Inflammatory macrophage (primary cell): Measurements from ENCODE around the gene EIF5B.

Experiments
- DNase-seq, 2 donors: peaks; one replicate each; pipeline ENCODE4 v3.0.0-alpha.2; 2020 to 2022

Gene EIF5B

DNA sequence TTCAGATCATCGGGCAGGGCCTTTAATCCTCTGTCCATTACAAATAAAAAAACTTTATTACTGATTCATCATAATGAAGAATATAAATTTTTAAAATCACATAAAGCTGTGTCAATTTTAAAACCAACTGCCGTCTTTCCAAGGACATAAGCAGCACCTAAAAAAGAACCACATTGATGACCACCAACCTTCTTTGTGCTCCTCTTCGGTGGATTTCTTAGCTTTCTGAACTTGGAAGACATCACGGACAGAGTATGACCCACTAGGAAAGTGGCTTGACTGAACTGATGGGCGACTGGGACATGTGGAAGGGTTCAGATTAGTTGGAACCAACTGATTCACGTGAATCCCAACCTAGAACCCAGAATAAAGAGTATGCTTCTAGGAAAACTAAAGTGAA lies 68.9 kb downstream of the EIF5B start:
- DNase-seq: no peak

GRCh38 chr2:99410276-99410675 lies 73.1 kb downstream of the EIF5B start:
- DNase-seq: no peak

- DNase-seq: peak in 1 of 2 donors; percentile 4
These were observed 77.4 kb downstream of the EIF5B start for GRCh38 chr2:99414566-99414965.

GRCh38 chr2:99417396-99417795 lies 80.2 kb downstream of the EIF5B start:
- no peak for DNase-seq

DNA sequence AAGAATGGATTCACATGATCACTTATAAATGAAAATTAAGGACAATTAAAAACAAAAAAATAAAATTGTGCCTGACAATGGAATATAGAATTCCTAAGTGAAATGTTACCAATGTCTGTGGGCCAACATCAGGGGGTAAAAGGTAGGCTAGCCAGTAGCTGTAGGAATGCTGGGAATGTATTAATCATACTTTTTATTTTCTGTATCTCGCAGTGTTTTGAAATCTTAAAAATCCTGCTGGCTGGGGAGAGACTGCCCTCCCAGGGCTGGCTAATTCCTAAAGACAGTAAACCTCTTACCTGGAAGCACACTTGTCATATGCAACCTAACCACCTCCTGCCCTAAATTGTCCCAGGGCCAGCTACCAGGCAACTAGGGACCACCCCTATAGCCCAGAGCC lies 82.8 kb downstream of the EIF5B start:
- DNase-seq: no peak

DNA sequence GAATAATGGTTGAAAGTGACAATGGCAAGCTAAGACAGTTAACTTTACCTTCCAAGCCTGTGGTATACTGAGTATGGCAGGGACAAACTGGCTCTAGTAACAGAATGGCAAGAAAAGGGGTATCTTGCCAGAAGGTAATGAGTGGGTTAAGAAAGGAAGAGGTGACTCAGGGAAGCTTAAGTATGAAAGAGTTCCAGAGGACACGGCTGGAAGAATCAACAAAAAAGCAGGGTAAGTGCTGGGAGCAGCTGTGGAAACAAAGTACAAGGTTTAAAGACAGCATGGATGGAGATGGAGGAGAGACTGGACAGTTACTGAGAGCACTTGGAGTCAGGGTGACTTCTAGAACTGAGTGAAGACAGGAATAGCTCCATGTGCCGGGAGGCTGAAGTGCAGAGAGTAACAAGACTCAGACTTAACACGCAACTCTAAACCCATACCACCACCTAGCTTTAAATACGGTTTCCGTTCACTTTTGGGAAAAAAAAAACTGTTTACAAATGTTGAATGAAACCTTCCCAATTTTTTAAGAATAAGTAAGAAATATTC lies 83.6 kb downstream of the EIF5B start:
- no peak for DNase-seq

GRCh38 chr2:99421469-99421868 lies 84.3 kb downstream of the EIF5B start:
- no peak for DNase-seq

GRCh38 chr2:99422599-99422998 lies 85.4 kb downstream of the EIF5B start:
- peak; percentile 10 to 28 for DNase-seq

GRCh38 chr2:99424371-99424770 lies 87.2 kb downstream of the EIF5B start:
- no peak for DNase-seq

- no peak for DNase-seq
These were observed 87.8 kb downstream of the EIF5B start for GRCh38 chr2:99425022-99425421.

DNA sequence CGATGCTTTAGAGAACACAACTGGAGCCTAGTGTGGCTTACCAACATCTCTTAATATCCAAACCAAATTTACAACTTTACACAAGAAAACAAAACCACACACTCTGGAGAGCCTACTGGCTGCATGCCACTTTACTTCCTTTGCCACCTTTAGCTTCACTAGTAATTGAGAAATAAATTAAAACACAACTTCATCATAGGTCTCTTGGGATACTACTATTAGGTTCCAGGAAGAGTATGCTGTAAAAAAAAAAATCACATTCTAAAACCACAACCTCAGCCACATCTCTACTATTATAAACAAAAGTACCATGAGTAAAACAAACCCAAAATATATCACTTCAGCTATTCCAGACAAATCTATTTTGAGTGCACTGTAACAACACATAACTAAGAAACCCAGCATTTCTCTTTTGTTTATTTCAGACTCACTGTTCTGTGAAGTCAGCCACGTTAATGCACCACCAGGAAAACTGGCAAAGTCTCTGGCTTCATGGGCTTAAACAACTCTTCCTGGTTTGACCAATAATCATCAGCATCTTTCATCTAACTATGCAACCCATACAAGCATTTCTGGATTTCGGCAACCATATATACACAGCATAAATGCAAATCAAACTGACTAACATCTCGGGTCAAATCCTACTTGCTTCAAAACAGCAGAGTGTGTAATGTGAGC lies 93.6 kb downstream of the EIF5B start:
- no peak for DNase-seq

- no peak for DNase-seq
These were observed 94.5 kb downstream of the EIF5B start for GRCh38 chr2:99431587-99432275.

DNA sequence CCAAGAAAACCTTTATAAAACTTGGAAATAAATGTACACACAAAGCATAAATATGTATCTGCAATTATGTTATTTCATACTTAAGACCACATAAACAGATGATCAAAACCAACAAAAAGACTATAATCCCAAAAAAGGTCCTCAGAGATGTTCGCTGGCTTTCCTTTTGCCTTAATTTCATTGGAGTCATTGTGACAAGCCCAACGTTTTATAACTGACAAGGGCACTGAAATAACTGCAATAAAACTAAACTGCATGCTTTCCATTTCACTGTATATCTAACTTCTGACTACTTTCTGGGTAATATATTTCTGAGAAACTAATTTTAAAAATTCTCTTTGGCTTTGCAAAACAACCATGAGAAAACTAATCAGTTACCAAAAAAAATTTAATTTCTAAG lies 96.2 kb downstream of the EIF5B start:
- DNase-seq: no peak

DNA sequence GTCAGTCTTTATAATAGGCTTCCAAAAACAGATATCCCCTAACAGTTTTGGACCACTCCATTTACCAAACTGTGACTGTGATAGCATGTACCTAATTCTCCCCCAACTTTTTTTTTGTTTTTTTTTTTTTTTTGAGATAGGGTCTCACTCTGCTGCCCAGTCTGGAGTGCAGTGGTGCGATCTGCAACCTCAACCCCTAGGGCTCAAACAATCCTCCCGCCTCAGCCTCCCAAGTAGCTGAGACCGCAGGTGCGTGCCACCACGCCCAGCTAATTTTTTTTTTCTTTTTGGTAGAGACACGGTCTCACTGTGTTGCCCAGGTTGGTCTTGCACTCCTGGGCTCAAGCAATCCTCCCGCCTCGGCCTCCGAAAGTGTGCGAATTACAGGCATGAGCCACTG lies 99.7 kb downstream of the EIF5B start:
- DNase-seq: no peak

DNA sequence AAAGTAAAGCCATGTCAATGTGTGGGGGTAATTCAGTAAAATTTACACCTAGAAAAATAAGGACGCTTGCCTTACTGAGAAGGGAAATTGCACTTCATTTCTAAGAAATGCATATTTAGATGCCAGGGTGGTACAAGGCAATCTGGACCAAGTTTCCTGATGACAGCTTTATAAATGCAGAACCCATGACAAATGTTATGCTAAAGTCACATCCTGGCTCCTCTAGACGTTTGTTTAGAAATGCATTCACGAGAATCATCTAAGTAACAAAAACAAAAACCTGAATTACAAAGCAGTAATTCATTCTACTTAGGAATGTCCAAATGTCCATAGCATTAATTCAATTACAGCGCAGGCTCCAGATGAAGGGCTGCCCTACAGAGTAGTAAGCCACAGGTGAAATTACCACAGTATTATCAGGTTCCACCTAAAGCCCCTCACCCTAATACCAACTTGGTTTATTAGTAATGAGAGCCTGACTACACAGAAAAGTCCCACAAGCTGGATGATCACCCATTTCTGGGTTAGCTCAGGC lies 102.8 kb downstream of the EIF5B start:
- DNase-seq: no peak

DNA sequence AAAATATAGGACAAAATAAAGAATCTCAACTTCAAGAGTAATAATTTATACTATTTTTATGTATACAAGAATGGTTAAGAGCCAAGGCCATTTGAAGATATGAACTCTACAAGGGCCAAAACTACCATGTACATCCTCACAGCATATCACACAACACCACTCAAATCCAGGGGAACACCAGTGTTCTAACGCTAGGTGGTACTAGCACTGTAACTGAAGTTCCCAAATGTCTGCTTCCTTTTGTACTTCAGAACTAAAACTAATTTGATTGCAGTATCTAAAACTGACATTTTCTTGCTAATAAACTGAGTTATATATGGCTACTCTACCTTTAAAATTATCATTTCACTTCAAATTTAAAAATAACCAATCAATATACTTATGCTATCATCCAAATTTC lies 105.6 kb downstream of the EIF5B start:
- DNase-seq: peak; percentile 8 to 17

DNA sequence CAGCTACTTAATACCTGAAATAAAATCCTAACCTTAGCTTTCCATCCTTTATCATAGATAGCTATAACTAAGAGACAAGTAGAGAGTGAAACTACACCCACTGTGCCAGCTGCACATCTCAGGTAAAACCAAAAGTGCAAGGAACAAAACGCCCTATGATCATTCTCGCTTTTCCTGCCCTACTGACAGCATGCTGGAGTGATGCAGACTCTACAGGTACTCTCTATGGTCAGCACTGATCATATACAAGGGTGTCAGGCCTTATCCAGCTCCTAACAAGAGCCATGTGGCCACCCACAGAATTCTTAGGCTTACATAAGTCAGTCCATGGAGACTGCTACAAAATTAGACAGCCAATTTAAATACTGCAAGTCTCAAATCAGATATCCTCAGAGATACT lies 107.0 kb downstream of the EIF5B start:
- DNase-seq: no peak

GRCh38 chr2:99445065-99445464 lies 107.9 kb downstream of the EIF5B start:
- DNase-seq: no peak

DNA sequence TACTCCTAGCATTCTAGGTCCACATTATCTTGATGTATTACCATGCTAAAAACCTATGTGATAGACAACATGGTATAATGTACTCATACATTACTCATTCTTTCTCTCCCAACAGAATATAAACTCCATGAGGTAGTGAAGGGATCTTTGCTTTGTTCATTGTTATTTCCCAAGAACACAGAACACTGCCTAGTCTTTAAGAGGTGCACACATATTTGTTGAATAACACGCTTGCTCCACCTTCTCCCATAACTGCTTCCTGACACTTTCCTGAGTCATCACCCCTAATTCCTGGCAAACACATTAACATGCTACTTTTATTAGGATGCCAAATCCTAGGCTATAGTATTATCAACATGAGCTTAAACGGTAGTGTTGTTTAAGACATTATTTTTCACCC lies 111.4 kb downstream of the EIF5B start:
- DNase-seq: no peak

GRCh38 chr2:99450199-99450598 lies 113.0 kb downstream of the EIF5B start:
- DNase-seq: no peak
